ENCODE data around the gene LRRC8C.

Gene LRRC8C

DNA sequence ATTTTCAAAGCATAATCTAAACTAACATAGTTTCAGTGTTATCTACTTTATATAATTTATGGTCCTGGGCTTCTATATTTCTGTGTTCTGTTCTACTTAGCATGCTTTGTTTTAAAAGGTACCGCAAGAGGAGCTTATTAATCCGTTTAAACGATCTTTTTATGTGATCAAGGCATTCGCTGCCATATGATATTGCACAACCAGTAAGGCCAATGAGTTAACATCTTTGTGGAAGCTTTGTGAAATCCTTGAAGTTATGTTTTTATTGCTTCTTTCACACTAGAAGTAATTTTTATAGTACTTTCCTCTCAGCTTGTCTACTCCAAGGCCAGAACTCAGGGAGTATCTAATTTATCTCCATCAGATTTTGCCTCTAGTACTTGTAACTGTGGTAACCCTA lies 8.9 kb downstream of the LRRC8C start:
- Histone ChIP-seq H3K14ac (ENCODE audit: low read length in 2 of 2) (no peak overlapping the region), H3K18ac (ENCODE audit: low read depth in 1 of 2, low read length in 2 of 2) (no peak overlapping the region), H3K9ac (ENCODE audit: low read length) (no peak overlapping the region), H2BK120ac (ENCODE audit: low read depth, low read length) (no peak overlapping the region), H3K27ac (ENCODE audit: low read length, poor library complexity, severe bottlenecking) (no peak overlapping the region), H3K9me3 (ENCODE audit: control insufficient read depth, low read length) (peaks cover 10% of the 10 kb centered on the region), H2BK12ac (ENCODE audit: low read length in 2 of 2) (no peak overlapping the region), H2AK5ac (ENCODE audit: low read length, severe bottlenecking) (no peak overlapping the region), H2AFZ (ENCODE audit: low read depth, low read length) (no peak overlapping the region), H3K4me1 (ENCODE audit: control insufficient read depth, insufficient read depth, low read depth, low read length) (no peaks in the 10 kb centered on the region), H4K91ac (ENCODE audit: low read length) (no peak overlapping the region), H3K4me2 (ENCODE audit: low read length, poor library complexity, severe bottlenecking) (no peak overlapping the region), H4K8ac (ENCODE audit: low read length) (no peak overlapping the region), H3K4ac (ENCODE audit: low read depth in 1 of 2, low read length in 2 of 2) (no peak overlapping the region), H2BK5ac (ENCODE audit: low read depth, low read length, poor library complexity, severe bottlenecking) (no peak overlapping the region), H3K4me3 (ENCODE audit: insufficient read depth in 1 of 2, low read depth in 1 of 2, low read length in 2 of 2) (no peak overlapping the region), H3K79me1 (replicated peaks; ENCODE audit: low read length, poor library complexity, severe bottlenecking) (peaks cover 11% of the 10 kb centered on the region), H2BK15ac (ENCODE audit: low read depth, poor library complexity, severe bottlenecking) (no peak overlapping the region), H3K27me3 (ENCODE audit: control insufficient read depth in 1 of 2, insufficient read depth in 1 of 2, low read length in 2 of 2) (no peaks in the 10 kb centered on the region), H3K23ac (ENCODE audit: low read length in 2 of 2) (no peak overlapping the region), H3K36me3 (ENCODE audit: control insufficient read depth in 1 of 2, insufficient read depth in 2 of 2, low read depth in 1 of 2, low read length in 2 of 2) (no peaks in the 10 kb centered on the region)
- WGBS = 51% methylated on average over 4 of the region's 4 CpGs
- DNase-seq = peak; percentile 29

DNA sequence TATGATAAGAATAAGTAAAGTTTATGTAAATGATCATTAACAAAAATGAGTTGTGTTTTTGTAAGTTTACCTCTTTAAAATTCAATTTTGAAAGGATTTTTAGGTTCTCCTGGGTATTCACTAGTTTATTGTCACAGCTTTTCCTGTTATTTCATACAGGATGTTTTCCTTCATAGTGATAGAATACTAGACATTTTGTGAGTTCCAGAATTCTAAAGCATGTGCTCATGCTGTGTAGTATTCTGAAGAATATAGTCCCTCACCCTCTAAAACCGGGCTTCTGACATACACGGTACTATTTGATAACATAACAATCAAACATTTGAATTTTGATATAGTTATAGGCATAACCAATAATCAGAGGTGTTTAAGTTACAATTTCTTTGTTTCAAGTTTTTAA lies 10.7 kb downstream of the LRRC8C start:
- no peak overlapping the region for H2BK5ac ChIP-seq (ENCODE audit: low read depth, low read length, poor library complexity, severe bottlenecking)
- H3K9ac ChIP-seq (ENCODE audit: low read length) = no peak overlapping the region
- no CpG with 5 or more reads among the region's 2 CpGs for WGBS
- H2AFZ ChIP-seq (ENCODE audit: low read depth, low read length) = no peak overlapping the region
- no peak overlapping the region for H3K4me2 ChIP-seq (ENCODE audit: low read length, poor library complexity, severe bottlenecking)
- H3K27me3 ChIP-seq (ENCODE audit: control insufficient read depth in 1 of 2, insufficient read depth in 1 of 2, low read length in 2 of 2) = no peaks in the 10 kb centered on the region
- H3K23ac ChIP-seq (ENCODE audit: low read length in 2 of 2) = no peak overlapping the region
- no peak overlapping the region for H3K4ac ChIP-seq (ENCODE audit: low read depth in 1 of 2, low read length in 2 of 2)
- H3K4me3 ChIP-seq (ENCODE audit: insufficient read depth in 1 of 2, low read depth in 1 of 2, low read length in 2 of 2) = no peak overlapping the region
- H2BK12ac ChIP-seq (ENCODE audit: low read length in 2 of 2) = no peak overlapping the region
- H3K79me1 ChIP-seq (replicated peaks; ENCODE audit: low read length, poor library complexity, severe bottlenecking) = peaks cover 10% of the 10 kb centered on the region
- no peak overlapping the region for H3K14ac ChIP-seq (ENCODE audit: low read length in 2 of 2)
- no peak overlapping the region for H2BK120ac ChIP-seq (ENCODE audit: low read depth, low read length)
- H3K27ac ChIP-seq (ENCODE audit: low read length, poor library complexity, severe bottlenecking) = no peak overlapping the region
- peaks cover 10% of the 10 kb centered on the region for H3K9me3 ChIP-seq (ENCODE audit: control insufficient read depth, low read length)
- H3K4me1 ChIP-seq (ENCODE audit: control insufficient read depth, insufficient read depth, low read depth, low read length) = no peaks in the 10 kb centered on the region
- no peak overlapping the region for H4K8ac ChIP-seq (ENCODE audit: low read length)
- no peak overlapping the region for H2BK15ac ChIP-seq (ENCODE audit: low read depth, poor library complexity, severe bottlenecking)
- no peak overlapping the region for H3K18ac ChIP-seq (ENCODE audit: low read depth in 1 of 2, low read length in 2 of 2)
- H2AK5ac ChIP-seq (ENCODE audit: low read length, severe bottlenecking) = no peak overlapping the region
- no peak for DNase-seq
- no peak overlapping the region for H4K91ac ChIP-seq (ENCODE audit: low read length)
- H3K36me3 ChIP-seq (ENCODE audit: control insufficient read depth in 1 of 2, insufficient read depth in 2 of 2, low read depth in 1 of 2, low read length in 2 of 2) = no peaks in the 10 kb centered on the region

DNA sequence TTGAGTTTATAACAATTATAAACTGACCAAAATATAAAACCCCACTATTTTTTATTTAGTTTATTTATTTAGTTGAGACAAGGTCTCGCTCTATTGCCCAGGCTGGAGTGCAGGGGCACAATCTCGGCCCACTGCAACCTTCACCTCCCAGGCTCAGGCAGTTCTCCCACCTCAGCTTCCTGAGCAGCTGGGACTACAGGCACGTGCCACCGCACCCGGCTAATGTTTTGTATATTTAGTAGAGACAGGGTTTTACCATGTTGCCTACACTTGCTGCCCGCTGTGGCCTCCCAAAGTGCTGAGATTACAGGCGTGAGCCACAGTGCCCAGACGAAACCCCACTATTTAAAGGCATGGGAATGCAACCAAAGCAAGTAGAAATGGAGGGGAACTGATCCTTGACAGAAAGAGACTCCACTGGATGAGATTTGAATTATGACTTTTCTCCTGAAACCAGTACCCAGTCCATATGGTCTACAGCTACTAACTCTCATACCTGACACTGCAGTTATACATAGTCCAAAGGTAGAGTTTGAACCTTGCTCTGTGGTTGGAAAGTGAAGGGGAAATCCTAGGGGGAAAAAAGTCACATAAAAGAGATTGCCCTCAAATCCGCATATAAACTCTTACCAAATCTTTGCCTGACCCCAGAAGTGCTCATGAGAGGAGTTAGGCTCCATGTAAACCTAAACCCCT lies 11.3 kb downstream of the LRRC8C start:
- Histone ChIP-seq H4K8ac (ENCODE audit: low read length) (no peak overlapping the region), H3K4me1 (ENCODE audit: control insufficient read depth, insufficient read depth, low read depth, low read length) (no peaks in the 10 kb centered on the region), H3K9me3 (ENCODE audit: control insufficient read depth, low read length) (peaks cover 10% of the 10 kb centered on the region), H2AFZ (ENCODE audit: low read depth, low read length) (no peak overlapping the region), H2BK120ac (ENCODE audit: low read depth, low read length) (no peak overlapping the region), H2BK5ac (ENCODE audit: low read depth, low read length, poor library complexity, severe bottlenecking) (no peak overlapping the region), H3K27ac (ENCODE audit: low read length, poor library complexity, severe bottlenecking) (no peak overlapping the region), H3K79me1 (replicated peaks; ENCODE audit: low read length, poor library complexity, severe bottlenecking) (peaks cover 7% of the 10 kb centered on the region), H2BK15ac (ENCODE audit: low read depth, poor library complexity, severe bottlenecking) (no peak overlapping the region), H3K18ac (ENCODE audit: low read depth in 1 of 2, low read length in 2 of 2) (no peak overlapping the region), H2AK5ac (ENCODE audit: low read length, severe bottlenecking) (no peak overlapping the region), H2BK12ac (ENCODE audit: low read length in 2 of 2) (no peak overlapping the region), H3K27me3 (ENCODE audit: control insufficient read depth in 1 of 2, insufficient read depth in 1 of 2, low read length in 2 of 2) (no peaks in the 10 kb centered on the region), H4K91ac (ENCODE audit: low read length) (no peak overlapping the region), H3K4me2 (ENCODE audit: low read length, poor library complexity, severe bottlenecking) (no peak overlapping the region), H3K14ac (ENCODE audit: low read length in 2 of 2) (no peak overlapping the region), H3K4ac (ENCODE audit: low read depth in 1 of 2, low read length in 2 of 2) (no peak overlapping the region), H3K23ac (ENCODE audit: low read length in 2 of 2) (no peak overlapping the region), H3K9ac (ENCODE audit: low read length) (no peak overlapping the region), H3K4me3 (ENCODE audit: insufficient read depth in 1 of 2, low read depth in 1 of 2, low read length in 2 of 2) (no peak overlapping the region), H3K36me3 (ENCODE audit: control insufficient read depth in 1 of 2, insufficient read depth in 2 of 2, low read depth in 1 of 2, low read length in 2 of 2) (no peaks in the 10 kb centered on the region)
- no peak for DNase-seq
- WGBS = 97% methylated on average over 9 of the region's 9 CpGs

DNA sequence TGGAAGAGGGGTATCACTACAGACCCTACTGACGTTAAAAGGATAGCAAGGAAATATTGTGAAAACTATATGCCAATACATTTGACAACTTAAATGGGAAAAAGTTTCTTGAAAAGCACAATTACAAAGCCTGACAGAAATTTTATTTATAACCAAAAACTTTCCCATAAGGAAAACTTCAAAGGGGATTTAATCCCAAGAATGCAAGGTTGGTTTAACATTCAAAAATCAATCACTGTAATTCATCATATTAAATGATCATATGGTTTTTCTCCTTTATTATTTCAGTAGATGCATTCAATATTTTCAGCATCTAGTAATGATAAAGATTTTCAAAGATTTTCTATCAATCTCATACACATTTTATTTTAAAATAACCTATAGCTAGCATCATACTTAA lies 13.3 kb downstream of the LRRC8C start:
- Histone ChIP-seq H3K4me2 (ENCODE audit: low read length, poor library complexity, severe bottlenecking) (no peak overlapping the region), H3K4me3 (ENCODE audit: insufficient read depth in 1 of 2, low read depth in 1 of 2, low read length in 2 of 2) (no peak overlapping the region), H3K27ac (ENCODE audit: low read length, poor library complexity, severe bottlenecking) (no peak overlapping the region), H3K79me1 (replicated peaks; ENCODE audit: low read length, poor library complexity, severe bottlenecking) (peaks cover 6% of the 10 kb centered on the region), H3K27me3 (ENCODE audit: control insufficient read depth in 1 of 2, insufficient read depth in 1 of 2, low read length in 2 of 2) (no peaks in the 10 kb centered on the region), H4K8ac (ENCODE audit: low read length) (no peak overlapping the region), H2BK120ac (ENCODE audit: low read depth, low read length) (no peak overlapping the region), H2BK15ac (ENCODE audit: low read depth, poor library complexity, severe bottlenecking) (no peak overlapping the region), H2BK5ac (ENCODE audit: low read depth, low read length, poor library complexity, severe bottlenecking) (no peak overlapping the region), H2AK5ac (ENCODE audit: low read length, severe bottlenecking) (no peak overlapping the region), H3K9me3 (ENCODE audit: control insufficient read depth, low read length) (peaks cover 10% of the 10 kb centered on the region), H3K9ac (ENCODE audit: low read length) (no peak overlapping the region), H3K4ac (ENCODE audit: low read depth in 1 of 2, low read length in 2 of 2) (no peak overlapping the region), H2AFZ (ENCODE audit: low read depth, low read length) (no peak overlapping the region), H3K36me3 (ENCODE audit: control insufficient read depth in 1 of 2, insufficient read depth in 2 of 2, low read depth in 1 of 2, low read length in 2 of 2) (no peaks in the 10 kb centered on the region), H3K14ac (ENCODE audit: low read length in 2 of 2) (no peak overlapping the region), H2BK12ac (ENCODE audit: low read length in 2 of 2) (no peak overlapping the region), H3K23ac (ENCODE audit: low read length in 2 of 2) (no peak overlapping the region), H3K18ac (ENCODE audit: low read depth in 1 of 2, low read length in 2 of 2) (no peak overlapping the region), H3K4me1 (ENCODE audit: control insufficient read depth, insufficient read depth, low read depth, low read length) (no peaks in the 10 kb centered on the region), H4K91ac (ENCODE audit: low read length) (no peak overlapping the region)
- WGBS = no CpG with 5 or more reads among the region's 1 CpG
- DNase-seq = no peak
